A549 treated with AZD9567 at 1 μM for 4 hours (cell line): Measurements from ENCODE around the gene GYPA. TPM values are rescaled to one million over a fixed set of nuclear protein-coding genes. Genes with fewer than 3 reads are reported as not detected.

Source experiments
- total RNA-seq: library from RNA; stranded (reverse); fragments of 200-300 nt; extraction: Qiagen RNA extraction; gene quantifications from 5 replicates; pipeline ENCODE4 v1.2.3, GENCODE V29; 2022; ENCODE audit not compliant: insufficient read depth

Gene GYPA
- not detected in 5 replicates for total RNA-seq

GRCh38 chr4:144140594-144141295 lies at the start of gene GYPA:
Gene GYPA (minus strand): TSS chr4:144140718. CDS start chr4:144140635, 83 bp downstream.

Other genes with a start within 250 kb of the GYPA start
- gene GYPE, start 235.2 kb downstream of the GYPA start, total RNA-seq, result not detected in 5 replicates
- gene GYPB, start 121.3 kb downstream of the GYPA start, total RNA-seq, result not detected in 5 replicates